ENCODE results near the gene NUP214. TPM values are rescaled to one million over a fixed set of nuclear protein-coding genes. Genes with fewer than 3 reads are reported as not detected.
"Not testable (repeated sequence)": the region's sequence is repeated elsewhere in the genome, so short reads cannot be mapped to it uniquely, and the experiment has no call there.

The NUP214 gene
- total RNA-seq, 1 donor from 2014 or later, result 67.1 TPM

GRCh38 chr9:131148966-131149687, 23.7 kb downstream of the NUP214 start:
- Mint-ChIP-seq H3K27ac (no peak overlapping the region), H3K36me3 (peaks cover 36% of the 10 kb centered on the region), H3K27me3 (no peaks in the 10 kb centered on the region), H3K9me3 (no peaks in the 10 kb centered on the region), H3K4me3 (no peak overlapping the region), H3K4me1 (ENCODE audit: unreplicated experiment) (no peaks in the 10 kb centered on the region)
- DNase-seq (ENCODE audit: extremely low spot score, unreplicated experiment), result no peak
- TF ChIP-seq, protein P1, sequence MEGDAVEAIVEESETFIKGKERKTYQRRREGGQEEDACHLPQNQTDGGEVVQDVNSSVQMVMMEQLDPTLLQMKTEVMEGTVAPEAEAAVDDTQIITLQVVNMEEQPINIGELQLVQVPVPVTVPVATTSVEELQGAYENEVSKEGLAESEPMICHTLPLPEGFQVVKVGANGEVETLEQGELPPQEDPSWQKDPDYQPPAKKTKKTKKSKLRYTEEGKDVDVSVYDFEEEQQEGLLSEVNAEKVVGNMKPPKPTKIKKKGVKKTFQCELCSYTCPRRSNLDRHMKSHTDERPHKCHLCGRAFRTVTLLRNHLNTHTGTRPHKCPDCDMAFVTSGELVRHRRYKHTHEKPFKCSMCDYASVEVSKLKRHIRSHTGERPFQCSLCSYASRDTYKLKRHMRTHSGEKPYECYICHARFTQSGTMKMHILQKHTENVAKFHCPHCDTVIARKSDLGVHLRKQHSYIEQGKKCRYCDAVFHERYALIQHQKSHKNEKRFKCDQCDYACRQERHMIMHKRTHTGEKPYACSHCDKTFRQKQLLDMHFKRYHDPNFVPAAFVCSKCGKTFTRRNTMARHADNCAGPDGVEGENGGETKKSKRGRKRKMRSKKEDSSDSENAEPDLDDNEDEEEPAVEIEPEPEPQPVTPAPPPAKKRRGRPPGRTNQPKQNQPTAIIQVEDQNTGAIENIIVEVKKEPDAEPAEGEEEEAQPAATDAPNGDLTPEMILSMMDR (conservative IDR thresholded peaks at IDR 0.05), result no peak

GRCh38 chr9:131149688-131150053, 24.3 kb downstream of the NUP214 start:
- H3K4me1 Mint-ChIP-seq (ENCODE audit: unreplicated experiment), result no peaks in the 10 kb centered on the region
- H3K36me3 Mint-ChIP-seq, result peaks cover 38% of the 10 kb centered on the region
- H3K4me3 Mint-ChIP-seq, result no peak overlapping the region

GRCh38 chr9:131153595-131153994, 28.2 kb downstream of the NUP214 start:
- Mint-ChIP-seq H3K9me3 (no peaks in the 10 kb centered on the region), H3K27me3 (no peaks in the 10 kb centered on the region)

More at GRCh38 chr9:131149688-131150053, 24.3 kb downstream of the NUP214 start:
- TF ChIP-seq, protein P1 (conservative IDR thresholded peaks at IDR 0.05), result no peak
- Mint-ChIP-seq H3K27ac (no peak overlapping the region), H3K9me3 (no peaks in the 10 kb centered on the region), H3K27me3 (no peaks in the 10 kb centered on the region)
- no peak for DNase-seq (ENCODE audit: extremely low spot score, unreplicated experiment)

DNA sequence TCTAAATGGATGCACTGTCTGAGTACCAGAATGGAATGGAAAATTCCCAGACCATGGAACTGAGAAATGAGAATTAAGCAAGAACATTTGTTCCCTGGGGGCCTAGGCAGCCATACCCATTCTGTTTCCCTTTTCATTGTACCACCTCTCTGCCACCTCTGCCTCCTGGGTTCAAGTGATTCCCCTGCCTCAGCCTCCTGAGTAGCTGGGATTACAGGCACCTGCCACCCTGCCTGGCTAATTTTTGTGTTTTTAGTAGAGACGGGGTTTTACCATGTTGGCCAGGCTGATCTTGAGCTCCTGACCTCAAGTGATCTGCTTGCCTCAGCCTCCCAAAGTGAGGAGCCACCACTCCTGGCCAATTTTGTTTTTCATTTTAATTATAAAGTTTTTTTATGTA, 33.3 kb downstream of the NUP214 start:
- not testable (repeated sequence) for H3K9me3 Mint-ChIP-seq; H3K27me3 Mint-ChIP-seq; DNase-seq (ENCODE audit: extremely low spot score, unreplicated experiment); H3K4me3 Mint-ChIP-seq; H3K27ac Mint-ChIP-seq; H3K4me1 Mint-ChIP-seq (ENCODE audit: unreplicated experiment)
- peaks cover 29% of the 10 kb centered on the region for H3K36me3 Mint-ChIP-seq

More at GRCh38 chr9:131153595-131153994, 28.2 kb downstream of the NUP214 start:
- Mint-ChIP-seq H3K4me1 (ENCODE audit: unreplicated experiment) (no peaks in the 10 kb centered on the region), H3K36me3 (peaks cover 40% of the 10 kb centered on the region), H3K4me3 (no peak overlapping the region), H3K27ac (no peak overlapping the region)
- TF ChIP-seq, protein P1 (conservative IDR thresholded peaks at IDR 0.05), result no peak
- no peak for DNase-seq (ENCODE audit: extremely low spot score, unreplicated experiment)

DNA sequence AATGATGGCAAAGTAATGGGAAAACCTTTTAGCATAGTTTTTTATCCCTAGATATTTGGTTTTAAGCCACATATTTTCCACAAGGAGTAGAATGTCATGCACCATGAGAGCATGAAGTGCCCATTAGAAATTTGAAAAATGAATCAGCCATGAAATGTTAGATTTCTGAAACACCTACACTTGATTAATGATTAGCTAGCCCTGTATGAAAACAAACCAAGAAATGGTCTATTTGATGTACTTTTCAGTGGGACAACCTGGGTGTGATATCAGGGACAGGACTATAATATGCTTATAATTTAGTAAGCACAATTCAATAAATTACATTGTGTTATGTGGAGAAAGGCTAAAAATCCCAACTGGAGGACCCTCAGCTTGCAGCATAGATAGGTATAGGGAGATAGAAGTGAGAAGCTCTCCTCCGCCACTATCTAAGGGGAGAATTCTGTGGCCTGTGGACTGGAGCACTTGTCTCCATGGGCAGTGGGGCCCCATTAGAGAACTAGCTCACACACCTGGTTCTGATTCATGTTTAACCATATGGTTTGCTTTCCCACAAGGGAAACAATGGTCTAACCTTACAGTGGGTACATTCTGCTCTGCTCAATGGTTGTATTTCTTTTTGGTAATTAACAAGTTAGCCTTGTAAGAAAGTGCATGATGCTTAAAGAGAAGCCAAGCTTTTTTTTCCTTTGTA, 35.2 kb downstream of the NUP214 start:
- Mint-ChIP-seq H3K27me3 (no peaks in the 10 kb centered on the region), H3K27ac (no peak overlapping the region), H3K36me3 (peaks cover 18% of the 10 kb centered on the region), H3K4me1 (ENCODE audit: unreplicated experiment) (no peaks in the 10 kb centered on the region), H3K9me3 (no peaks in the 10 kb centered on the region), H3K4me3 (no peak overlapping the region)
- TF ChIP-seq, protein P1 (conservative IDR thresholded peaks at IDR 0.05), result no peak
- no peak for DNase-seq (ENCODE audit: extremely low spot score, unreplicated experiment)

DNA sequence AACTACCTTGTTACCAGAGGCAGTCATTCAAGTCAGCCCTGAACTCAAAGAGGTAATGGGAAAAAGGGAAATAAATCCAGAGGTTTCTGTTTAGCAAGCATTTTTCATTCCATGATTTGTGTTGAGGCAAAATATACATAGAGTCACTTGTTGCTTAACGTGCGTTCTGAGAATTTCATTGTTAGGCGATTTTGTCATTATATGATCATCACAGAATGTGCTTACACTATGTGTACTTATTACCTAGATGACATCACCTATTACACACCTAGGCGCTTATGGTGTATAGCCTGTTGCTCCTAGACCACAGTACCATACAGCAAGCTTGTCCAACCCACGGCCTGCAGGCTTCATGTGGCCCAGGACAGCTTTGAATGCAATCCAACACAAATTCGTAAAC, 36.2 kb downstream of the NUP214 start:
- TF ChIP-seq, protein P1 (conservative IDR thresholded peaks at IDR 0.05), result no peak
- no peaks in the 10 kb centered on the region for H3K27me3 Mint-ChIP-seq
- H3K36me3 Mint-ChIP-seq, result peaks cover 15% of the 10 kb centered on the region

More for the DNA sequence above, 36.2 kb downstream of the NUP214 start:
- H3K4me3 Mint-ChIP-seq, result no peak overlapping the region
- no peak overlapping the region for H3K27ac Mint-ChIP-seq
- H3K9me3 Mint-ChIP-seq, result no peaks in the 10 kb centered on the region
- DNase-seq (ENCODE audit: extremely low spot score, unreplicated experiment), result no peak
- H3K4me1 Mint-ChIP-seq (ENCODE audit: unreplicated experiment), result no peaks in the 10 kb centered on the region
